ENCODE data around the gene KCNJ6. TPM values are rescaled to one million over a fixed set of nuclear protein-coding genes. Genes with fewer than 3 reads are reported as not detected.

The KCNJ6 gene
- total RNA-seq, 2 donors from 2014 or later: 0.33 TPM; not detected in 1

DNA sequence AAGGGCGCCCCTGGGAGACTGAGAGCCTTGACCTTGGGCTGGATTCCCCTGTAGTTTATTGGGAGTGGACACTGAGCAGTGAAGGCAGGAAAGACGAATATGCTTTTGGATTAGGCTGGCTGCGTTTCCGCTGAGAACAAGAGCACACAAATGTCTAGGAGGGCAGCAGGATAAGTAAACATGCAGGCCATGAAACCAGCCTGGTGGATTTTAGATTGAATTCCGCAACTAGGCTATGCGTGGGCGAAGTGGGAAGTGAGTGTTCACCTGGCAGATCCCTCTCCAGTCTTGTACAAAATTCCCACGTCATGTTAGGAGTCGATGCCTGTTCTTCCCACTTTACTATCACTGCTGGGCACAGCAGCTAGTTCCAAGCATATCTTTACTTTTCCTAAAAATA, 21.4 kb upstream of the KCNJ6 start:
- Histone ChIP-seq H3K9me3 (ENCODE audit: control insufficient read depth, low read length) (peaks cover 6% of the 10 kb centered on the region), H3K9ac (ENCODE audit: extremely low read depth, low read length, poor library complexity, severe bottlenecking) (no peak overlapping the region), H3K4me1 (ENCODE audit: control insufficient read depth, insufficient read depth, low read length) (no peaks in the 10 kb centered on the region), H3K27ac (ENCODE audit: low read depth, low read length) (no peak overlapping the region), H3K27me3 (ENCODE audit: control insufficient read depth, insufficient read depth, low read length, poor library complexity, severe bottlenecking) (no peaks in the 10 kb centered on the region), H3K4me3 (ENCODE audit: low read length) (no peak overlapping the region), H3K36me3 (ENCODE audit: control insufficient read depth, insufficient read depth, low read length) (no peaks in the 10 kb centered on the region)
- no peak overlapping the region for H3K27ac Mint-ChIP-seq
- DNase-seq: no peak
- no peaks in the 10 kb centered on the region for H3K27me3 Mint-ChIP-seq (ENCODE audit: insufficient read depth)
- 87 to 93% methylated on average over 6 to 9 of the region's 9 CpGs for WGBS, 2 experiments (ENCODE audit: insufficient coverage in 1 of 2, insufficient read length in 1 of 2)
- no peak overlapping the region for H3K4me3 Mint-ChIP-seq
- H3K4me1 Mint-ChIP-seq: peaks cover 3% of the 10 kb centered on the region
- no peaks in the 10 kb centered on the region for H3K36me3 Mint-ChIP-seq (ENCODE audit: low read depth)
- peaks cover 10% of the 10 kb centered on the region for H3K9me3 Mint-ChIP-seq
- TF ChIP-seq, protein P1, sequence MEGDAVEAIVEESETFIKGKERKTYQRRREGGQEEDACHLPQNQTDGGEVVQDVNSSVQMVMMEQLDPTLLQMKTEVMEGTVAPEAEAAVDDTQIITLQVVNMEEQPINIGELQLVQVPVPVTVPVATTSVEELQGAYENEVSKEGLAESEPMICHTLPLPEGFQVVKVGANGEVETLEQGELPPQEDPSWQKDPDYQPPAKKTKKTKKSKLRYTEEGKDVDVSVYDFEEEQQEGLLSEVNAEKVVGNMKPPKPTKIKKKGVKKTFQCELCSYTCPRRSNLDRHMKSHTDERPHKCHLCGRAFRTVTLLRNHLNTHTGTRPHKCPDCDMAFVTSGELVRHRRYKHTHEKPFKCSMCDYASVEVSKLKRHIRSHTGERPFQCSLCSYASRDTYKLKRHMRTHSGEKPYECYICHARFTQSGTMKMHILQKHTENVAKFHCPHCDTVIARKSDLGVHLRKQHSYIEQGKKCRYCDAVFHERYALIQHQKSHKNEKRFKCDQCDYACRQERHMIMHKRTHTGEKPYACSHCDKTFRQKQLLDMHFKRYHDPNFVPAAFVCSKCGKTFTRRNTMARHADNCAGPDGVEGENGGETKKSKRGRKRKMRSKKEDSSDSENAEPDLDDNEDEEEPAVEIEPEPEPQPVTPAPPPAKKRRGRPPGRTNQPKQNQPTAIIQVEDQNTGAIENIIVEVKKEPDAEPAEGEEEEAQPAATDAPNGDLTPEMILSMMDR (conservative IDR thresholded peaks at IDR 0.05): no peak

DNA sequence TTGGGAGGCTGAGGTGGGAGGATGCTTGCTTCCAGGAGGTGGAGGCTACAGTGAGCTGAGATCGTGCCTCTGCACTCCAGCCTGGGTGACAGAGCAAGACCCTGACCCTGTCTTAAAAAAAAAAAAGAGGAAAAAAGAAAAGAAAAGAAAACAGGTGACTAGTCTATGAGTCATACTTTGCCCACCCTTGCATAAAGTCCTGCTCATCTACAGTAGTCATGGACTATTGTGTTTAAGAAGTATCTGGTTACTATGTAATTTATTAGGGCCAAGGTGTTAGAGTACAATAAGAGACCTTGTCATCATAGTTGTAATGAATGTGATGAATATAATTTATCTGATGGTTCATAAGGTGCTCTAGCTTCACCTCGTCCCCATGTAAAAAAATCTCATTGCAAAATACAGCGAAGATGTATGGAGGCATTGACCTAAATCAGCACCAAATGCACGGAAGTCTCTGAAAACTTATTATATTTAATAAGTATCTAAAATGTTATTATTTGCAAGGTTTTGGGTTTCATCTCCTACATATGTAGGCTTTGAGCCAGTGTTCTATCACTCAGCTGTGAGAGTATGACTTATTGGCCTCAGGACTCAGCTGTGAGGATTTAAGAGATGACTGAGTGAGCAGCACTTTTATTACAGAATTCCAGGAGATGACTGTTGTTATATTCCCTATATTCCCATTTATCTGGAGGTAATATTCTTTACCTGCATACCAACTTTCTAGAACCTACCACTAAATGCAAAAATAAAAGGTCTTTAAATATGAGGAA, 19.9 kb upstream of the KCNJ6 start:
- H3K9me3 ChIP-seq (ENCODE audit: control insufficient read depth, low read length): peaks cover 6% of the 10 kb centered on the region

DNA sequence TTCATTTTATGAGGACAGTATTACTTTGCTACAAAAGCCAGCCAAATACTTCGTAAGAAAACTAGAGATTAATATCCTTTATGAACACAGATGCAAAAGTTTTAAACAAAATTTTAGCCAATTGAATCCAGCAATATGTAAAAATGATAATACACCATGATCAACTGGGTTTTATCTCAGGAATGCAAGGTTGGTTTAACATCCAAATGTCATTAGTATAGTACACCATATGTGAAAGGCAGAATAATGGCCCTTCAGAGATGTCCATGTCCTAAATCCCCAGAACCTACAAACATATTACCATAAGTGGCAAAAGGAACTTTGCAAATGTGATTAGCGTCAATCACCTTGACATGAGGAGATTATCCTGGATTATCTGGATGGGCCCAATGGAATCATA, 16.7 kb upstream of the KCNJ6 start:
- Histone ChIP-seq H3K9ac (ENCODE audit: extremely low read depth, low read length, poor library complexity, severe bottlenecking) (no peak overlapping the region), H3K4me3 (ENCODE audit: low read length) (no peak overlapping the region), H3K27ac (ENCODE audit: low read depth, low read length) (no peak overlapping the region), H3K9me3 (ENCODE audit: control insufficient read depth, low read length) (peaks cover 6% of the 10 kb centered on the region), H3K27me3 (ENCODE audit: control insufficient read depth, insufficient read depth, low read length, poor library complexity, severe bottlenecking) (no peaks in the 10 kb centered on the region), H3K4me1 (ENCODE audit: control insufficient read depth, insufficient read depth, low read length) (no peaks in the 10 kb centered on the region), H3K36me3 (ENCODE audit: control insufficient read depth, insufficient read depth, low read length) (no peaks in the 10 kb centered on the region)
- Mint-ChIP-seq H3K36me3 (ENCODE audit: low read depth) (no peaks in the 10 kb centered on the region), H3K27me3 (ENCODE audit: insufficient read depth) (no peaks in the 10 kb centered on the region), H3K4me3 (no peak overlapping the region), H3K9me3 (peaks cover 19% of the 10 kb centered on the region), H3K4me1 (peaks cover 3% of the 10 kb centered on the region), H3K27ac (no peak overlapping the region)
- WGBS, 2 experiments (ENCODE audit: insufficient coverage in 1 of 2, insufficient read length in 1 of 2): 81 to 100% methylated on average over 2 of the region's 2 CpGs
- DNase-seq: no peak
- TF ChIP-seq, protein P1 (conservative IDR thresholded peaks at IDR 0.05): no peak

More for the DNA sequence above, 19.9 kb upstream of the KCNJ6 start:
- WGBS, 2 experiments (ENCODE audit: insufficient coverage in 1 of 2, insufficient read length in 1 of 2): 93% methylated on average over 4 of the region's 4 CpGs; no CpG with 5 or more reads in 1 of the 2 experiments
- Mint-ChIP-seq H3K4me3 (no peak overlapping the region), H3K27ac (no peak overlapping the region), H3K9me3 (peaks cover 19% of the 10 kb centered on the region), H3K27me3 (ENCODE audit: insufficient read depth) (no peaks in the 10 kb centered on the region), H3K36me3 (ENCODE audit: low read depth) (no peaks in the 10 kb centered on the region), H3K4me1 (peaks cover 3% of the 10 kb centered on the region)
- no peaks in the 10 kb centered on the region for H3K27me3 ChIP-seq (ENCODE audit: control insufficient read depth, insufficient read depth, low read length, poor library complexity, severe bottlenecking)
- no peaks in the 10 kb centered on the region for H3K4me1 ChIP-seq (ENCODE audit: control insufficient read depth, insufficient read depth, low read length)
- no peaks in the 10 kb centered on the region for H3K36me3 ChIP-seq (ENCODE audit: control insufficient read depth, insufficient read depth, low read length)
- H3K27ac ChIP-seq (ENCODE audit: low read depth, low read length): no peak overlapping the region
- no peak for DNase-seq
- H3K4me3 ChIP-seq (ENCODE audit: low read length): no peak overlapping the region
- H3K9ac ChIP-seq (ENCODE audit: extremely low read depth, low read length, poor library complexity, severe bottlenecking): no peak overlapping the region
- TF ChIP-seq, protein P1 (conservative IDR thresholded peaks at IDR 0.05): no peak
